Sigmoid colon (tissue), 7 donors: ENCODE data around the gene PSMB5. TPM values are rescaled to one million over a fixed set of nuclear protein-coding genes. Genes with fewer than 3 reads are reported as not detected.

Experiments used
- DNase-seq: peaks from one replicate; pipeline ENCODE4 v3.0.0-alpha.2; 2019
- H3K27ac ChIP-seq, 4 donors: fragments of 200-600 bp; sonication (generic); one replicate each; pipeline ENCODE4 v1.5.1; 2016 to 2019; ENCODE audit warnings: mild to moderate bottlenecking in 1 of 4
- H3K27me3 ChIP-seq, 3 donors: fragments of 200-600 bp; sonication (generic); one replicate each; pipeline ENCODE4 v1.5.1; 2019; ENCODE audit warnings: mild to moderate bottlenecking in 1 of 3
- H3K36me3 ChIP-seq, 4 donors: fragments of 200-600 bp; sonication (generic); one replicate each; pipeline ENCODE4 v1.5.1; 2016 to 2019
- H3K4me1 ChIP-seq, 4 donors: fragments of 200-600 bp; sonication (generic); one replicate each; pipeline ENCODE4 v1.5.1; 2017 to 2019
- H3K4me3 ChIP-seq, 4 donors: fragments of 200-600 bp; sonication (generic); one replicate each; pipeline ENCODE4 v1.5.1; 2017 to 2019; ENCODE audit warnings: mild to moderate bottlenecking in 2 of 4, moderate library complexity in 1 of 4
- H3K9me3 ChIP-seq, 4 donors: fragments of 200-600 bp in 3 of 4; sonication (generic) in 3 of 4; one replicate each; pipeline versions ENCODE4 v1.5.1 to v1.6.1; 2013 to 2019
- CTCF ChIP-seq, 4 experiments: fragments of 450-650 bp in 3 of 4; fragments of 200-600 bp in 1 of 4; IDR thresholded peaks; one replicate each; pipeline ENCODE4 v1.5.1; 2016 to 2019; ENCODE audit warnings: antibody characterized with exemption in 4 of 4, mild to moderate bottlenecking in 3 of 4, moderate library complexity in 2 of 4
- EP300 ChIP-seq, 4 donors: sonication (generic); formaldehyde crosslinking; IDR thresholded peaks; one replicate each; pipeline ENCODE4 v1.6.1; 2017; ENCODE audit warnings: antibody characterized with exemption in 4 of 4
- POLR2A ChIP-seq, 2 donors: fragments of 450-650 bp; IDR thresholded peaks; one replicate each; pipeline ENCODE4 v1.6.1; 2016; ENCODE audit warnings: antibody characterized with exemption in 2 of 2, mild to moderate bottlenecking in 2 of 2, moderate library complexity in 2 of 2
- POLR2AphosphoS5 ChIP-seq, 4 donors: sonication (generic); formaldehyde crosslinking; IDR thresholded peaks; one replicate each; pipeline ENCODE4 v1.6.1; 2017; ENCODE audit warnings: antibody characterized with exemption in 4 of 4
- WGBS, 2 donors: extraction: QIAGEN DNeasy Blood & Tissue Kit; methylation state at CpG; one replicate each; pipeline ENCODE4 v1.1.7; 2013; 5-methylcytosine and 5-hydroxymethylcytosine counted together
- intact Hi-C: fragments of 100-400 bp; cut with DNase I; formaldehyde crosslinking; loops from one replicate; pipeline ENCODE4 v1.15.1; 2023
- polyA plus RNA-seq, 3 donors: library from polyadenylated mRNA; stranded (reverse); fragments of 200-250 nt; gene quantifications; one replicate each; pipeline ENCODE4 v1.2.3, GENCODE V29; 2013
- total RNA-seq, 4 donors: library from RNA; depleted of rRNA; stranded (reverse); fragments of >200 nt; gene quantifications; one replicate each; pipeline ENCODE4 v1.1.0, GENCODE V29; 2016
- donor health status: healthy with polysubstance abuse.
- donor health status: Bipolar disorder and iron deficiency.
- donor health status: healthy.

PSMB5 gene
- total and polyA plus RNA-seq, 7 donors: 113 to 179 (median 141) TPM

GRCh38 chr14:22984959-22985658 lies 49.6 kb downstream of the PSMB5 start:
- H3K9me3 ChIP-seq: no peaks in the 10 kb centered on the region

GRCh38 chr14:22982477-22983245 lies 52.0 kb downstream of the PSMB5 start, which contains the start of gene AJUBA:
Gene AJUBA (minus strand): TSS chr14:22982551. CDS start chr14:22982266, 285 bp downstream.
- H3K4me1 ChIP-seq: peaks cover 0 to 52% (median 33%) of the 10 kb centered on the region in 4 donors
- WGBS, 2 donors: 1% methylated on average over 48 of the region's 48 CpGs

More at GRCh38 chr14:22984959-22985658, 49.6 kb downstream of the PSMB5 start:
- Histone ChIP-seq H3K4me1 (peaks cover 0 to 31% (median 16%) of the 10 kb centered on the region in 4 donors), H3K36me3 (peaks cover 0 to 10% (median 0%) of the 10 kb centered on the region in 4 donors), H3K27ac (no peak overlapping the region), H3K4me3 (no peak overlapping the region), H3K27me3 (peaks cover 0 to 6% (median 0%) of the 10 kb centered on the region in 3 donors)
- intact Hi-C loops: loop anchor here (5.0 to 10.0 kb wide), 2 partner anchors 113 to 420 kb away; partner anchors contain the start of gene LRP10
- no peak for DNase-seq
- WGBS, 2 donors: 94 to 95% methylated on average over 6 of the region's 6 CpGs
- no peak for TF ChIP-seq CTCF (IDR thresholded peaks at IDR 0.05)
- no peak for TF ChIP-seq EP300 (IDR thresholded peaks at IDR 0.05)
- TF ChIP-seq POLR2AphosphoS5 (IDR thresholded peaks at IDR 0.05): no peak

GRCh38 chr14:22981876-22982476 lies 52.7 kb downstream of the PSMB5 start:
- no peaks in the 10 kb centered on the region for H3K9me3 ChIP-seq
- TF ChIP-seq CTCF (IDR thresholded peaks at IDR 0.05): no peak
- no peak for TF ChIP-seq POLR2AphosphoS5 (IDR thresholded peaks at IDR 0.05)
- TF ChIP-seq EP300 (IDR thresholded peaks at IDR 0.05): no peak
- TF ChIP-seq POLR2A (IDR thresholded peaks at IDR 0.05): no peak
- H3K36me3 ChIP-seq: no peaks in the 10 kb centered on the region
- DNase-seq: no peak
- WGBS, 2 donors: 1% methylated on average over 51 of the region's 51 CpGs
- H3K27ac ChIP-seq: peak overlapping the region; percentile 80 to 88 (median 84)
- H3K4me3 ChIP-seq: peak overlapping the region; percentile 62 to 80 (median 74)
- peaks cover 0 to 59% (median 39%) of the 10 kb centered on the region in 4 donors for H3K4me1 ChIP-seq
- intact Hi-C loops: loop anchor here (2.0 to 10.0 kb wide), 4 partner anchors 25 to 417 kb away; partner anchors contain the start of genes LRP10 and PRMT5
- peaks cover 0 to 6% (median 0%) of the 10 kb centered on the region in 3 donors for H3K27me3 ChIP-seq

More at GRCh38 chr14:22982477-22983245, 52.0 kb downstream of the PSMB5 start, which contains the start of gene AJUBA:
- Histone ChIP-seq H3K9me3 (no peaks in the 10 kb centered on the region), H3K36me3 (peaks cover 0 to 4% (median 0%) of the 10 kb centered on the region in 4 donors), H3K27ac (peak within 1 kb of the TSS; percentile 80 to 88 (median 84)), H3K4me3 (peak within 1 kb of the TSS; percentile 62 to 80 (median 74)), H3K27me3 (peaks cover 0 to 6% (median 0%) of the 10 kb centered on the region in 3 donors)
- intact Hi-C loops: loop anchor here (2.0 to 10.0 kb wide), 4 partner anchors 24 to 418 kb away; partner anchors contain the start of genes LRP10 and PRMT5
- TF ChIP-seq CTCF (IDR thresholded peaks at IDR 0.05) (peak in 1 of 4 experiments; percentile 18), EP300 (IDR thresholded peaks at IDR 0.05) (no peak), POLR2AphosphoS5 (IDR thresholded peaks at IDR 0.05) (peak; percentile 12 to 67 (median 51)), POLR2A (IDR thresholded peaks at IDR 0.05) (peak; percentile 14 to 33)
- peak; percentile 93 for DNase-seq

- H3K27ac ChIP-seq: peak overlapping the region; percentile 80 to 88 (median 84)
- peak overlapping the region; percentile 62 to 80 (median 74) for H3K4me3 ChIP-seq
- H3K27me3 ChIP-seq: peaks cover 0 to 6% (median 0%) of the 10 kb centered on the region in 3 donors
- intact Hi-C loops: loop anchor here (5.0 to 10.0 kb wide), 2 partner anchors 109 to 416 kb away; partner anchors contain the start of gene LRP10
- no peaks in the 10 kb centered on the region for H3K36me3 ChIP-seq
- TF ChIP-seq POLR2AphosphoS5 (IDR thresholded peaks at IDR 0.05) (no peak), CTCF (IDR thresholded peaks at IDR 0.05) (no peak), POLR2A (IDR thresholded peaks at IDR 0.05) (no peak), EP300 (IDR thresholded peaks at IDR 0.05) (no peak)
- H3K9me3 ChIP-seq: no peaks in the 10 kb centered on the region
- no peak for DNase-seq
- H3K4me1 ChIP-seq: peaks cover 0 to 64% (median 45%) of the 10 kb centered on the region in 4 donors
- WGBS, 2 donors: 5 to 7% methylated on average over 76 of the region's 76 CpGs
These were observed 53.4 kb downstream of the PSMB5 start for GRCh38 chr14:22981090-22981875.
